ENCODE data around the gene TMEM178B.

- no peak for TF ChIP-seq E2F4 (IDR thresholded peaks at IDR 0.05; ENCODE audit: low read depth, low read length)
- no peak for TF ChIP-seq CREB1 (IDR thresholded peaks at IDR 0.05; ENCODE audit: low read depth)
- TF ChIP-seq POLR2A (IDR thresholded peaks at IDR 0.05; ENCODE audit: low read depth, low read length) = no peak
- TF ChIP-seq CTCF (IDR thresholded peaks at IDR 0.05 in 2 of 3, conservative IDR thresholded peaks at IDR 0.05 in 1 of 3; ENCODE audit: control insufficient read depth in 2 of 3, extremely low read depth in 1 of 3, insufficient read depth in 1 of 3, low read depth in 3 of 3, low read length in 3 of 3) = no peak
- TF ChIP-seq POLR2AphosphoS5 (IDR thresholded peaks at IDR 0.05; ENCODE audit: low read length) = no peak
- no peak for TF ChIP-seq ELK1 (IDR thresholded peaks at IDR 0.05; ENCODE audit: low read depth, low read length)
- TF ChIP-seq TCF12 (IDR thresholded peaks at IDR 0.05; ENCODE audit: low read depth, low read length) = no peak
- no peak for TF ChIP-seq ZZZ3 (IDR thresholded peaks at IDR 0.05; ENCODE audit: control insufficient read depth, insufficient read length, low read depth)
- no peak for TF ChIP-seq RFX5 (IDR thresholded peaks at IDR 0.05; ENCODE audit: low read depth, low read length)
- TF ChIP-seq FOXK2 (IDR thresholded peaks at IDR 0.05) = no peak
- no peak for TF ChIP-seq MYC (IDR thresholded peaks at IDR 0.05; ENCODE audit: insufficient read depth, insufficient read length, insufficient replicate concordance, low read length, severe bottlenecking)
Measured at GRCh38 chr7:141421306-141421705, 347.4 kb downstream of the TMEM178B start.

Data from GM12878 (cell line).